Lower leg skin (tissue), 4 donors: ENCODE data around the gene TLK1. TPM values are rescaled to one million over a fixed set of nuclear protein-coding genes. Genes with fewer than 3 reads are reported as not detected.
"Not testable (repeated sequence)": the region's sequence is repeated elsewhere in the genome, so short reads cannot be mapped to it uniquely, and the experiment has no call there.

ENCODE experiments used
- DNase-seq, 2 donors: peaks; one replicate each; pipeline ENCODE4 v3.0.0-alpha.2; 2019; ENCODE audit warnings: low spot score in 2 of 2
- H3K4me3 ChIP-seq: fragments of 200-600 bp; sonication (generic); 2 replicates; pipeline ENCODE4 v1.5.1; 2017; ENCODE audit warnings: mild to moderate bottlenecking, low read depth; ENCODE audit not compliant: poor library complexity, severe bottlenecking
- POLR2A ChIP-seq, 2 donors: fragments of 450-650 bp; IDR thresholded peaks; one replicate each; pipeline ENCODE4 v1.6.1; 2016 to 2017; ENCODE audit warnings: antibody characterized with exemption in 2 of 2, mild to moderate bottlenecking in 1 of 2, moderate library complexity in 1 of 2
- WGBS, 2 donors: methylation state at CpG; one replicate each; pipeline ENCODE4 v1.1.5; 2018; 5-methylcytosine and 5-hydroxymethylcytosine counted together
- intact Hi-C: fragments of 100-400 bp; cut with DNase I; formaldehyde crosslinking; loops from one replicate; pipeline ENCODE4 v1.15.0; 2023; ENCODE audit warnings: low total_unique reads
- total RNA-seq, 4 donors: library from RNA; depleted of rRNA; stranded (reverse); fragments of >200 nt; gene quantifications; one replicate each; pipeline ENCODE4 v1.1.0, GENCODE V29; 2016
- TF ChIP-seq, protein P1 (sequence below), 3 donors: fragments of 450-650 bp; IDR thresholded peaks; one replicate each; pipeline ENCODE4 v1.5.1; 2016; ENCODE audit warnings: antibody characterized with exemption in 3 of 3, mild to moderate bottlenecking in 3 of 3, moderate library complexity in 2 of 3

The TLK1 gene
- total RNA-seq, 4 donors from 2014 or later: 22.9 to 68.3 (median 26.2) TPM

- DNase-seq: no peak
- no peak for TF ChIP-seq POLR2A (IDR thresholded peaks at IDR 0.05)
- TF ChIP-seq, protein P1, sequence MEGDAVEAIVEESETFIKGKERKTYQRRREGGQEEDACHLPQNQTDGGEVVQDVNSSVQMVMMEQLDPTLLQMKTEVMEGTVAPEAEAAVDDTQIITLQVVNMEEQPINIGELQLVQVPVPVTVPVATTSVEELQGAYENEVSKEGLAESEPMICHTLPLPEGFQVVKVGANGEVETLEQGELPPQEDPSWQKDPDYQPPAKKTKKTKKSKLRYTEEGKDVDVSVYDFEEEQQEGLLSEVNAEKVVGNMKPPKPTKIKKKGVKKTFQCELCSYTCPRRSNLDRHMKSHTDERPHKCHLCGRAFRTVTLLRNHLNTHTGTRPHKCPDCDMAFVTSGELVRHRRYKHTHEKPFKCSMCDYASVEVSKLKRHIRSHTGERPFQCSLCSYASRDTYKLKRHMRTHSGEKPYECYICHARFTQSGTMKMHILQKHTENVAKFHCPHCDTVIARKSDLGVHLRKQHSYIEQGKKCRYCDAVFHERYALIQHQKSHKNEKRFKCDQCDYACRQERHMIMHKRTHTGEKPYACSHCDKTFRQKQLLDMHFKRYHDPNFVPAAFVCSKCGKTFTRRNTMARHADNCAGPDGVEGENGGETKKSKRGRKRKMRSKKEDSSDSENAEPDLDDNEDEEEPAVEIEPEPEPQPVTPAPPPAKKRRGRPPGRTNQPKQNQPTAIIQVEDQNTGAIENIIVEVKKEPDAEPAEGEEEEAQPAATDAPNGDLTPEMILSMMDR (IDR thresholded peaks at IDR 0.05): no peak
- intact Hi-C loops: no loop called here
- 89 to 95% methylated on average over 2 of the region's 2 CpGs for WGBS, 2 donors
- no peak overlapping the region for H3K4me3 ChIP-seq
Measured at GRCh38 chr2:171095014-171095582, 65.6 kb downstream of the TLK1 start.

DNA sequence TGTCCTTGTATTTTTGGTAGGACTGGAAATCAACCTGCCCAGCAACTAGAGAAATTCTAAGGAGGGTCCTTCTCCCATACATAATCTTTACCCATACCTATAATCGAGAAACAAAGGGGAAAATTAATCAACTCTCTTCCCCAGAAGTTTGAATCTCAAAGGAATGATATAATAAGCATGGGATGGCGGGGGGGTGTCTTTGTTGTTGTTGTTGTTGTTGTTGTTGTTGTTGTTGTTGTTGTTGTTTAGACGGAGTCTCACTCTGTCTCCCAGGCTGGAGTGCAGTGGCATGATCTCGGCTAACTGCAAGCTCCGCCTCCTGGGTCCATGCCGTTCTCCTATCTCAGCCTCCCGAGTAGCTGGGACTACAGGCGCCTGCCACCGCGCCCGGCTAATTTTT, 69.2 kb downstream of the TLK1 start:
- 97% methylated on average over 11 of the region's 11 CpGs for WGBS, 2 donors
- DNase-seq, intact Hi-C loops, H3K4me3 ChIP-seq: not testable (repeated sequence)

DNA sequence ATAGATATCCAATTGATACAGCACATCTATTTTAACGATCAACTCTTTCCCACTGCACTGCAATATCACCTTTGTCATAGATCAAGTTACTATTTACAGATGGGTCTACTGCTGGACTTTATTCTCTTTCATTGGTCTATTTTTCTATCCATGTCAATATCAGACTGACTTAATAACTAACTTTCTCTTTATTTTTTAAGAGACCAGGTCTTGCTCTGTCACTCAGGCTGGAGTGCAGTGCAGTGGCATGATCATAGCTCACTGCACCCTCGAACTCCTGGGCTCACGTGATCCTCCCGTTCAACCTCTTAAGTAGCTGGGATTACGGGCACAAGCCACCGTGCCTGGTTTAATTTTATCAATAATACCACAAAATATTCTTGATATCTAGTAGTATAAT, 71.2 kb downstream of the TLK1 start:
- H3K4me3 ChIP-seq: no peak overlapping the region
- TF ChIP-seq, protein P1 (IDR thresholded peaks at IDR 0.05): no peak
- TF ChIP-seq POLR2A (IDR thresholded peaks at IDR 0.05): no peak
- 97 to 98% methylated on average over 6 of the region's 6 CpGs for WGBS, 2 donors
- intact Hi-C loops: no loop called here
- no peak for DNase-seq

- WGBS, 2 donors: 94 to 97% methylated on average over 5 of the region's 5 CpGs
- no peak for TF ChIP-seq POLR2A (IDR thresholded peaks at IDR 0.05)
- TF ChIP-seq, protein P1 (IDR thresholded peaks at IDR 0.05): no peak
Measured at GRCh38 chr2:171088057-171088834, 72.4 kb downstream of the TLK1 start.

DNA sequence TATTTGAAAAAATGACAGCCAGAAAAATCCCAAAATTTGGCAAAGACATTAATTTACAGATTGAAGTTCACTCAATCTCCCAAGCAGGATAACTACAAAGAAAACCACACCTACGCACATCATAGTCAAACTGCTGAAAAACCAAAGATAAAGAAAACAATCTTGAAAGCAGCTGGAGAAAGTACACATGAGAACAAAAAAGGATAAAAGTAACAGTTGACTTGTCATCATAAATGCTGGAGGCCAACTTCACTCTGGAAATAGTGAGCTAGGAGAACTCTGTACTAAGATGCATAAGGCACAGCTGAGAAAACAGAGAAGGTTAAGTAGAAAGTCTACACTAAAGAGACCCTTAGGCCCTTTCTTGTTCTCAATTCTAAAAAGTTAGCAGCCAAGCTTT, 73.1 kb downstream of the TLK1 start:
- H3K4me3 ChIP-seq: no peak overlapping the region
- WGBS, 2 donors: 92% methylated on average over 1 of the region's 1 CpG
- intact Hi-C loops: no loop called here
- TF ChIP-seq POLR2A (IDR thresholded peaks at IDR 0.05): no peak
- TF ChIP-seq, protein P1 (IDR thresholded peaks at IDR 0.05): no peak
- DNase-seq: no peak

More at GRCh38 chr2:171088057-171088834, 72.4 kb downstream of the TLK1 start:
- no peak for DNase-seq
- H3K4me3 ChIP-seq: no peak overlapping the region
- intact Hi-C loops: no loop called here

DNA sequence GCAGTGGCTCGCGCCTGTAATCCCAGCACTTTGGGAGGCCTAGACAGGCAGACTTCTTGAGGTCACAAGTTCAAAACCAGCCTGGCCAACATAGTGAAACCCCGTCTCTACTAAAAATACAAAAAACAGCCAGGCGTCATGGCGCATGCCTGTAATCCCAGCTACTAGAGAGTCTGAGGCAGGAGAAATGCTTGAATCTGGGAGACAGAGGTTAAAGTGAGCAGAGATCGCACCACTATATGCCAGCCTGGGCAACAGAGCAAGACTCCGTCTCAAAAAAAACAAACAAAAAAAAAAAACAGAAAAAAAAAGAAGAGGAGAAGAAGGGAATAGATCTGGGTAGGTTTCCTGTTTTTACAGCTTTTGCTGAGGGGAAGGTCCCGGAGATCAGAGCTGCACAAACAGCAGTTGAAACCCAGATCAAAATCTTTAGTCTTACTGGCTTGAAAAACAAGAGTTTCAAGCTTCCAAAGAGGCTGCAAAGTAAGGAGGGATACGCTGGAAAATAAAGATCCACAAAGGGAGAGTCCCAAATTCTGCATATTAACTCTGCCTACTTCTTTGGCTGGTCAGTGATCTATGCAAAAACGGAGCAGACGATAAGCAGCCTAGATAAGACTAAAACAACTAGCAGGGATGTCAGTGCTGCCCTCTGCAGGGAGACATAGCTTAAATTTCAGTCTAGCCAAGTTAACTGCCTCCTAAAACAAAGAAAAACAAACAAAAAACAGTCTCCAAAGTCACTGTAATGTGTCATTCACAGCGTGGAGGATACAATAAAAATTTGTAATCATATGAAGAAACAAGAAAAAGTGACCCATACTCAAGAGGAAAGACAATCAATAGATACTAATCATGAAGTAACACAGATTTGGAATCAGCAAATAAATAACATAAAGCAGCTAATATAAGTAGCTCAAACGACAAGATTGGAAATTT, 74.1 kb downstream of the TLK1 start:
- intact Hi-C loops: no loop called here
- no peak for DNase-seq
- 63 to 66% methylated on average over 13 of the region's 13 CpGs for WGBS, 2 donors
- TF ChIP-seq, protein P1 (IDR thresholded peaks at IDR 0.05): no peak
- TF ChIP-seq POLR2A (IDR thresholded peaks at IDR 0.05): no peak
- no peak overlapping the region for H3K4me3 ChIP-seq
